GM21381 (cell line): ENCODE data around the gene REV3L.

ENCODE experiments used
- ATAC-seq: cut with Tn5 transposase; IDR thresholded peaks from one replicate; pipeline ENCODE4 v1.9.1; 2021; ENCODE audit warnings: mild to moderate bottlenecking, moderate library complexity; ENCODE audit not compliant: unreplicated experiment

Gene REV3L

GRCh38 chr6:111470991-111471390, 12.0 kb downstream of the REV3L start:
- no peak for ATAC-seq

- no peak for ATAC-seq
These were observed 13.5 kb downstream of the REV3L start for GRCh38 chr6:111469543-111469942.

- ATAC-seq: no peak
These were observed 14.5 kb downstream of the REV3L start for GRCh38 chr6:111468329-111469012.

- ATAC-seq: no peak
These were observed 18.8 kb downstream of the REV3L start for GRCh38 chr6:111464184-111464583.

- ATAC-seq: no peak
These were observed 20.1 kb downstream of the REV3L start for GRCh38 chr6:111462770-111463391.

- no peak for ATAC-seq
These were observed 21.2 kb downstream of the REV3L start for GRCh38 chr6:111461860-111462259.

- no peak for ATAC-seq
These were observed 24.3 kb downstream of the REV3L start for GRCh38 chr6:111458670-111459232.

GRCh38 chr6:111456208-111456607, 26.8 kb downstream of the REV3L start:
- ATAC-seq: no peak

- no peak for ATAC-seq
These were observed 32.4 kb downstream of the REV3L start for GRCh38 chr6:111450636-111451035.

GRCh38 chr6:111450087-111450486, 32.9 kb downstream of the REV3L start:
- ATAC-seq: no peak

- ATAC-seq: no peak
These were observed 33.9 kb downstream of the REV3L start for GRCh38 chr6:111449129-111449528.

GRCh38 chr6:111447051-111447450, 36.0 kb downstream of the REV3L start:
- no peak for ATAC-seq

- no peak for ATAC-seq
These were observed 37.2 kb downstream of the REV3L start for GRCh38 chr6:111445861-111446267.

GRCh38 chr6:111444794-111445193, 38.2 kb downstream of the REV3L start:
- ATAC-seq: no peak

GRCh38 chr6:111441678-111442243, 41.3 kb downstream of the REV3L start:
- no peak for ATAC-seq

GRCh38 chr6:111439171-111439570, 43.8 kb downstream of the REV3L start:
- no peak for ATAC-seq

- no peak for ATAC-seq
These were observed 45.4 kb downstream of the REV3L start for GRCh38 chr6:111437573-111437972.

- ATAC-seq: no peak
These were observed 50.5 kb downstream of the REV3L start for GRCh38 chr6:111432511-111432910.

GRCh38 chr6:111430605-111431376, 52.2 kb downstream of the REV3L start:
- no peak for ATAC-seq

GRCh38 chr6:111429571-111429970, 53.4 kb downstream of the REV3L start:
- no peak for ATAC-seq

- ATAC-seq: no peak
These were observed 54.2 kb downstream of the REV3L start for GRCh38 chr6:111428811-111429210.
